IPS-15b (cell line): Measurements from ENCODE around the gene ASTN2.
"Not testable (repeated sequence)": the region's sequence is repeated elsewhere in the genome, so short reads cannot be mapped to it uniquely, and the experiment has no call there.

Experiments used
- H3K27me3 ChIP-seq: one replicate; pipeline ENCODE4 v1.6.1; 2013; ENCODE audit warnings: low read length; ENCODE audit not compliant: control insufficient read depth, insufficient read depth
- H3K36me3 ChIP-seq: one replicate; pipeline ENCODE4 v1.6.1; 2013; ENCODE audit warnings: low read length; ENCODE audit not compliant: control insufficient read depth, insufficient read depth
- H3K4me1 ChIP-seq: one replicate; pipeline ENCODE4 v1.6.1; 2013; ENCODE audit warnings: mild to moderate bottlenecking, low read length; ENCODE audit not compliant: control insufficient read depth, insufficient read depth
- H3K4me3 ChIP-seq: one replicate; pipeline ENCODE4 v1.5.1; 2013; ENCODE audit warnings: low read depth, low read length
- H3K9ac ChIP-seq: one replicate; pipeline ENCODE4 v1.6.1; 2013; ENCODE audit warnings: low read depth, mild to moderate bottlenecking, low read length
- H3K9me3 ChIP-seq: one replicate; pipeline ENCODE4 v1.6.1; 2013; ENCODE audit warnings: mild to moderate bottlenecking, low read length; ENCODE audit not compliant: control insufficient read depth, insufficient read depth

Gene ASTN2

DNA sequence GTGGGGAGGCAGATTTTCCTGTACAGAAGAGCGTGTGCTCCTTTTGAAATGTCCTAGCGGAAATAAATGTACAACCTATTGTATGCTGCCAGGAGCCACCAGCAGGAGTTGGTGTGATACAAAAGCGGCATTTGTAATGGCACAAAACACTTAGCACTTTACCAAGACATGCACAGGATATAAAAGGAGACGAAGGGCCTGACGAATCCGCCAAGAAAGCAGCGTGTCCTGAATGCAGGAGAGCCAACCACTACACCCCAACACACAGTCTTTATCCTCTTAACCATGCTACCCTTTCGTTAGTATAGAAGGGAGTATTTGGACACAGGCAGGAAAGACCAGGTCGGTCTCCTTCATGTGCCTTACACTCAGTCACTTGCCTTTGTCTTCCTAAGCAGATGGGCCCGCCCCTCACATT is 509.7 kb downstream of the ASTN2 start:
- no peak overlapping the region for H3K4me3 ChIP-seq
- H3K27me3 ChIP-seq = no peaks in the 10 kb centered on the region
- no peaks in the 10 kb centered on the region for H3K4me1 ChIP-seq
- H3K36me3 ChIP-seq = no peaks in the 10 kb centered on the region
- H3K9me3 ChIP-seq = no peaks in the 10 kb centered on the region
- no peak overlapping the region for H3K9ac ChIP-seq

DNA sequence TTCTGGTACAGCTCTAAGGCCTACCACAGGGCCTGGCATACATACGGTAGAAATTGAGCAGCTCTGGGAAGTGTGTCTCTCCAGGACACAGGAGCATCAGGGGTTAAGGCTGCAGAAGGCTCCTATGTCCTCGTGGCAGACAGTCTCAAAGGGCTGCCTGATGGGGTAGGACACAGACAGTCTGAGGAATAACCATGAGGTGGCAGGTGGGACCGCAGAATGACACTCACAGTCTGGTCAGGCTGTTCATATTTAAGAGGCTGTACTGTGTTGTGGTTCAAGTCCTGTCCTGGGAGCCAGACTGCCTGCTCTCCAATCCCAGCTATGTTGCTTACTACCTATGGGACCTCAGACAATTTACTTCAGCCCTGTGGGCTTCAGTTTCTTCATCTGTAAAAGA is 510.7 kb downstream of the ASTN2 start:
- H3K36me3 ChIP-seq = no peaks in the 10 kb centered on the region
- H3K9ac ChIP-seq = no peak overlapping the region
- H3K4me3 ChIP-seq = no peak overlapping the region
- no peaks in the 10 kb centered on the region for H3K4me1 ChIP-seq
- no peaks in the 10 kb centered on the region for H3K27me3 ChIP-seq
- no peaks in the 10 kb centered on the region for H3K9me3 ChIP-seq

DNA sequence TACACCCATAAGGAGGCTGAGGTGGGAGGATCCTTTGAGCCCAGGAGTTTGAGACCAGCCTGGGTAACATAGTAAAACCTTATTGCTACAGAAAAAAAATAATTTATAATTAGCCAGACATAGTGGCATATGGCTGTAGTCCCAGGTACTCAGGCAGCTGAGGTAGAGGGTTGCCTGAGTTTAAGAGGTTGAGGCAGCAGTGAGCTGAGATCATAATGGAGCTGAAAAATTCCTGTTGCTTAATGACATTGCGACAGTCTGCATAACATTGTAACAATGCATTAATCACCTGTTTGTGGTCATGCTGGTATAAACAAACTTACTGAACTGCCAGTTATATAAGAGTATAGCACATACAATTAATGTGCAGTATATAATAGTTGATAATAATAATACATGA is 513.6 kb downstream of the ASTN2 start:
- Histone ChIP-seq H3K9me3 (no peaks in the 10 kb centered on the region), H3K27me3 (no peaks in the 10 kb centered on the region), H3K36me3 (no peaks in the 10 kb centered on the region), H3K9ac (no peak overlapping the region), H3K4me1 (no peaks in the 10 kb centered on the region), H3K4me3 (no peak overlapping the region)

DNA sequence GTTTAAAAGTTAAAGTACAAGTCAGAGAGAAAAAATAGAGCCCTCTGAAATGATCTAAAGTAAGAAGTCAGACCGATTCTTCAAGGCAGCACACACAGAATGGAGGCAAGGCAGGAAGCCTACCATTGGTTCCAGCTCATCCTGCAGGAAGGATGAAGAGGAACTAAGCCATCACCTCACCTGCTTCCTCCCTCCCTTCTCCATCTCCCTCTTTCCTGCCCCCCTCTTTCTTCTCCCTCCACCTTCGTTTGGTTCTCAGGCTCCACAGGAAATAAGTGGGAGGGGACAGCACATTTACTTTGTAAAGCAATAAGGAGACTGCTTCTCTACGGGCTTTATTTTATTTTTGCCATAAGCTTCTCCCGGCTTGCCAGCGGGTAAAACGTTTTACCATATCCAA is 514.3 kb downstream of the ASTN2 start:
- Histone ChIP-seq H3K27me3 (no peaks in the 10 kb centered on the region), H3K9ac (no peak overlapping the region), H3K9me3 (no peaks in the 10 kb centered on the region), H3K4me3 (no peak overlapping the region), H3K36me3 (no peaks in the 10 kb centered on the region), H3K4me1 (no peaks in the 10 kb centered on the region)

DNA sequence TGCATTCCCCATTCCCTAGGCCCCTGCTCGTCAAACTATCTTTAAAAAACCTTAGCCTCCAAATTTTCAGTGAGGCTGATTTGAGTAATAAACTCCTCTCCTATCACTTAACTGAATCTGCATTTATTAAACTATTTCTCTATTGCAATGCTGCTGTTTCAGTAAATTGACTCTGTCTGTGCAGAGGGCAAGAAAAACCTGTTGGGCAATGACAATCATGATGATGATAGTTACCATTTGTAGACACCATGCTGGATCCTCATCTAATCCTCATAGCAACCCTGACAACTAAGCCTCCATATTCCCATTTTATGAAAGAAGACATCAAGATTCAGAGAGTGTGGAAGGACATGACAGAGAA is 514.9 kb downstream of the ASTN2 start:
- Histone ChIP-seq H3K27me3 (no peaks in the 10 kb centered on the region), H3K36me3 (no peaks in the 10 kb centered on the region), H3K4me3 (no peak overlapping the region), H3K9me3 (no peaks in the 10 kb centered on the region), H3K9ac (no peak overlapping the region), H3K4me1 (no peaks in the 10 kb centered on the region)

DNA sequence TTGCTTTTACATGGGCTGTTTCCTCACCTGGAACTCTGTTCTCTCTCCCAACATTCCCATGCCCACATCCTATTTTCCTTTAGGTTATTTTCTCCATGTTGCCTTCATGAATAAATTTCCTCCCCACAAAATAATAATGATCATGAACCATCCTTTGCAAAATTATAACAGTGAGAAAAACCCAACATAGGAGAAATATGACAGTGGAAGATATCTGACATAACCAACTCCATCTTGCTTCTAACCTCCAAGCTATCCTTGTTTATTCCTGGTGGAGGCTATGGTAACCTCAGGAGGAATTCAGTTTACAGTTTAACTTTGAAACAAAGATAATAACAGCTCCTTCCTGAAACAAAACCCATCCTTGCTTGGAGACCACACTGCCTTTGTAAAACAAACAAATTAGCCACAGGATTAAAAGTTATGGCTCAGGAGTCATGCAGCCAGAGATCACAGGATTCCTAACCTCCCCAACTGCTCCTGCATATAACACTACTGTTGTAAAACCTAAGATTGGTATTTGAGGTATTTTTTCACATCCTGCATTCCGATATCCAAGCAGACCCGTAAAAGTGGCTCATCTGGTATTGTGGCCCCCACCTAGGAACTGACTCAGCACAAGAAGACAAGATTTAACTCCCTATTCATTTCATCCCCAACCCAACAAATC is 515.4 kb downstream of the ASTN2 start:
- no peaks in the 10 kb centered on the region for H3K27me3 ChIP-seq
- H3K9ac ChIP-seq = no peak overlapping the region
- no peaks in the 10 kb centered on the region for H3K36me3 ChIP-seq
- H3K4me3 ChIP-seq = no peak overlapping the region
- H3K9me3 ChIP-seq = no peaks in the 10 kb centered on the region
- H3K4me1 ChIP-seq = no peaks in the 10 kb centered on the region

DNA sequence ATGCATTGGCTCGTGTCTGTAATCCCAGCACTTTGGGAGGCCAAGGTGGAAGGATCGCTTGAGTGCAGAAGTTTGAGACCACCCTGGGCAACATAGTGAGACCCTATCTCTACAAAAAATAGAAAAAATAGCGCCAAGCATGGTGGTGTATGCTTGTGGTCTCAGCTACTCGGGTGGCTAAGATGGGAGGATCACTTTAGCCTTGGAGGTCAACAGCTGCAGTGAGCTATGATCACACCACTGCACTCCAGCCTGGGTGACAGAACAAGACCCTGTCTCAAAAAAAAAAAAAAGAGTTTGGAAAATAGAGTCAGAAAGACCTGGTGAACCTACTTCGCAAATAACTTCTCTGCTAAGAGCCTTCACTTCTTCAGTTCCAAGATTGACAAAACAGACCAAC is 516.7 kb downstream of the ASTN2 start:
- H3K27me3 ChIP-seq, H3K36me3 ChIP-seq, H3K9ac ChIP-seq, H3K4me1 ChIP-seq, H3K4me3 ChIP-seq, H3K9me3 ChIP-seq: not testable (repeated sequence)

DNA sequence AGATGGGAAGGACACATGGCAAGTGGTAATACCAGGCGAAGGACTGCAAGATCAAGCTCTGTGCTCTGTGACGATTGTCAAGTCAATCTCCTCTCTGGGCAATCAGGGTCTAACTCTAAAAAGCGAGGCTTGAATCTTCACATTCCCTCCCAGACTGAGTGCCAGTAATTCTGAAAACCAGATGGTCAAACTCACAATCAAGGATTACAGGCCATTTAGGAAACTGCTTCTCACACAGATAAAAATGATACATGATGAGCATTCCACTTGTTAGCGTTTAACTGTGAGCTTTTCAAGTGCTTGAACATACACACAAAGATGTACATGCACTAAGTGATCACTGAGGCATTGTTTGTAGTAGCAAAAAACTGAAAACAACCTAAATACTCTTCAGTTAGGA is 517.7 kb downstream of the ASTN2 start:
- no peaks in the 10 kb centered on the region for H3K27me3 ChIP-seq
- H3K36me3 ChIP-seq = no peaks in the 10 kb centered on the region
- H3K9me3 ChIP-seq = no peaks in the 10 kb centered on the region
- no peaks in the 10 kb centered on the region for H3K4me1 ChIP-seq
- no peak overlapping the region for H3K4me3 ChIP-seq
- no peak overlapping the region for H3K9ac ChIP-seq

DNA sequence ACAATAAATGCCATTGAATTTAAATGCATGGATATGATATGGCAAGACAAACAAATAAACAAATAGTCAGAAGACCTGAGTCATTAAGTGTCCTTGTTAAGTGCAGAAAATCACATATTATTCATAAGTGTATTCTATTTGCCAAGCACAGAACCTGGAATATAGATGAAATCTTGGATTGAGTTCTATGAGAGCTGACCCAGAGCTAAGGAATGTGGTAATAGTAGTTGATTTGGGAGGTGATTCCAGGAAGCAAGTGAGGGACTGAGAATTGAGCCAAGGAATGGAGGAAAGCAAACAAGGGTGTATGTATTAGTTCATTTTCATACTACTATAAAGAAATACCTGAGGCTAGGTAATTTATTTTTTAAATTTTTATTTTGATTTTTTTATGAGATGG is 518.9 kb downstream of the ASTN2 start:
- Histone ChIP-seq H3K9me3 (no peaks in the 10 kb centered on the region), H3K4me3 (no peak overlapping the region), H3K36me3 (no peaks in the 10 kb centered on the region), H3K27me3 (no peaks in the 10 kb centered on the region), H3K4me1 (no peaks in the 10 kb centered on the region), H3K9ac (no peak overlapping the region)

DNA sequence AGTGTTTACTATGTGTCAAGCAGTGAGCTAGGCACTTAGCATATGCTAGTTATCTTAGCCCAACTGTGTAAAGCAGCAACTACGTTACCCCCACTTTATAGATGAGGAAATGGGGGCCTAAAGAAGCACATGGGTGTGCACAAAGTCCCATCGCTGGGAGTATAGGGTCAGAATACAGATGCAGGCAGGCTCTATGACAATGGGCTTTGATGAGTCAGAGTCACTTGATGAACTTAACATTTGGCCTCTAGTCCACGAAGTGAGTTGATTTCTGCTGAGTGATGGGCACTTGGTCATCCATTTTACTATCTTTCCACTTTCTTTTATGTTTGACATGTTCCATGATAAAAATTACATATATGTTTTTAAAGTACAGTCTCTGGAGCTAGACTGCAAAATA is 523.4 kb downstream of the ASTN2 start:
- H3K36me3 ChIP-seq = no peaks in the 10 kb centered on the region
- H3K9me3 ChIP-seq = no peaks in the 10 kb centered on the region
- H3K9ac ChIP-seq = no peak overlapping the region
- no peak overlapping the region for H3K4me3 ChIP-seq
- no peaks in the 10 kb centered on the region for H3K4me1 ChIP-seq
- H3K27me3 ChIP-seq = no peaks in the 10 kb centered on the region

DNA sequence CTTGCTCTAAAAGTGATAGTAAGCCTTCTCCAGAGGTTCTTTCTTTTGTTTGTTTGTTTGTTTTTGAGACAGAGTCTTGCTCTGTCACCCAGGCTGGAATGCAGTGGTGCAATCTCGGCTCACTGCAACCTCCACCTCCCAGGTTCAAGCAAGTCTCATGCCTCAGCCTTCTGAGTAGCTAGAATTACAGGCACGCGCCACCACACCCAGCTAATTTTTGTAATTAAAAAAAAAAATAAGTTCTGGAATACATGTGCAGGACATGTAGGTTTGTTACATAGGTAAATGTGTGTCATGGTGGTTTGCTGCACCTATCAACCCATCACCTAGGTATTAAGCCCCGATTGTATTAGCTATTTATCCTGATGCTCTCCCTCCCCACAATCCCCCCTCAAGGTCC is 526.4 kb downstream of the ASTN2 start:
- not testable (repeated sequence) for H3K36me3 ChIP-seq, H3K27me3 ChIP-seq, H3K9me3 ChIP-seq, H3K4me1 ChIP-seq, H3K9ac ChIP-seq, H3K4me3 ChIP-seq

DNA sequence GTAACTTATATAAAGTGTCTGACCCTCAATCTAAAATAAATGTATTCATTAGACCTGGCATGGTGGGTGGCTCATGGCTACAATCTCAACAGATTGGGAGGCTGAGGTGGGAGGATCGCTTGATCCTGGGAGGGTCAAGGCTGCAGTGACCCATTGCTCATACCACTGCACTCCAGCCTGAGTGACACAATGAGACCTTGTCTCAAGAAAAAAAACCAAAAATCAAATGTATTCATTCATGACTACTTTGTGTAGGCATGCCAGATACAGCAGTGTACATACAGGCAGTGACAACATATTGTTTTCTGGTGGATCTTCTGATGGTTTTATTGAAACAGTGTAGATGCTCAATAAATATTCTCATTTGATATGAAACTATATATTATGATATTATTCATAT is 526.8 kb downstream of the ASTN2 start:
- no peaks in the 10 kb centered on the region for H3K9me3 ChIP-seq
- no peak overlapping the region for H3K4me3 ChIP-seq
- H3K4me1 ChIP-seq = no peaks in the 10 kb centered on the region
- no peak overlapping the region for H3K9ac ChIP-seq
- no peaks in the 10 kb centered on the region for H3K27me3 ChIP-seq
- H3K36me3 ChIP-seq = no peaks in the 10 kb centered on the region

DNA sequence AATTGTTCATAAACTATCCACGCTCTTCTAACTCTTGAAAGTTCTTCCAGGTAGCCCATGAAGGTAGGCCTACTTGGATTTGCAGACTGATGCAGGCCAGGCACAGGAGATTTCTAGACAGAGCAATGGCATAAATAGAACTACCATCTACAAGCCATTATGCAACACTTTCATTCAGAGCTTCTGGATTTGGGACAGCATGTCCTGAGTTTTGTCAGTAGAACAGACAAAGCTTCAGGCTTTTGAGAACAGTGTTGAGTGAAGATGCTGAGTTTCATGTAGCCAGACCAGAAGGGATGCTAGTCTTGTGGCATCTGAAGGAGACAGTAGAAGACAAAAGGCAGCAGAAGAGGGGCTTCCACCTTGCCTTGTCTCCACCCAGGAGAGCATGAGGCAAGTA is 531.2 kb downstream of the ASTN2 start:
- Histone ChIP-seq H3K9me3 (no peaks in the 10 kb centered on the region), H3K27me3 (no peaks in the 10 kb centered on the region), H3K9ac (no peak overlapping the region), H3K4me1 (no peaks in the 10 kb centered on the region), H3K4me3 (no peak overlapping the region), H3K36me3 (peaks cover 2% of the 10 kb centered on the region)
